Calu3 (cell line): Measurements from ENCODE around the gene ASB3. TPM values are rescaled to one million over a fixed set of nuclear protein-coding genes. Genes with fewer than 3 reads are reported as not detected.

Experiments
- BruUV-seq: library from RNA; stranded (reverse); fragments of 400-500 nt; replicated peaks from 2 replicates; lab custom pipeline; 2021; lab: Mats Ljungman, UMichigan
- CTCF ChIA-PET: fragments of 300-600 bp; sonication (Branson Sonifier 250); formaldehyde crosslinking; loops from one replicate; lab custom pipeline; 2022; ENCODE audit warnings: antibody characterized with exemption; lab: Charles Lee
- DNase-seq: peaks from one replicate; pipeline ENCODE4 v3.0.0; 2022
- H3K27ac Mint-ChIP-seq: one replicate; pipeline ENCODE4 v1.8.0; 2022; ENCODE audit warnings: mixed read lengths; ENCODE audit not compliant: unreplicated experiment
- H3K27me3 Mint-ChIP-seq: one replicate; pipeline ENCODE4 v1.8.0; 2022; ENCODE audit warnings: mixed read lengths; ENCODE audit not compliant: unreplicated experiment
- H3K36me3 Mint-ChIP-seq: one replicate; pipeline ENCODE4 v1.8.0; 2022; ENCODE audit warnings: mild to moderate bottlenecking, moderate library complexity, mixed read lengths; ENCODE audit not compliant: insufficient read depth, unreplicated experiment
- H3K4me1 Mint-ChIP-seq: one replicate; pipeline ENCODE4 v1.8.0; 2022; ENCODE audit warnings: mild to moderate bottlenecking, low read depth, mixed read lengths; ENCODE audit not compliant: unreplicated experiment
- H3K4me3 Mint-ChIP-seq: one replicate; pipeline ENCODE4 v1.8.0; 2022; ENCODE audit warnings: mild to moderate bottlenecking, low read depth, moderate library complexity, mixed read lengths; ENCODE audit not compliant: unreplicated experiment
- H3K9me3 Mint-ChIP-seq: one replicate; pipeline ENCODE4 v1.8.0; 2022; ENCODE audit warnings: low read depth, mixed read lengths; ENCODE audit not compliant: unreplicated experiment
- CTCF ChIP-seq: fragments of 200-600 bp; IDR thresholded peaks from one replicate; pipeline ENCODE4 v1.8.0; 2022; ENCODE audit warnings: antibody characterized with exemption; ENCODE audit not compliant: unreplicated experiment
- intact Hi-C: fragments of 100-400 bp; cut with micrococcal nuclease; formaldehyde crosslinking; loops from one replicate; pipeline ENCODE4 v1.10.0; 2022; ENCODE audit not compliant: unreplicated experiment
- total RNA-seq: library from RNA; stranded (reverse); gene quantifications from 2 replicates; pipeline ENCODE4 v1.2.3, GENCODE V29; 2022

ASB3 gene
- total RNA-seq, 1 experiment from 2014 or later = 15.8 TPM

- BruUV-seq = no TSS peak
- Mint-ChIP-seq H3K27ac (no peak overlapping the region), H3K4me3 (no peak overlapping the region), H3K4me1 (no peaks in the 10 kb centered on the region), H3K9me3 (peaks cover 3% of the 10 kb centered on the region), H3K27me3 (no peaks in the 10 kb centered on the region), H3K36me3 (no peaks in the 10 kb centered on the region)
- no peak for DNase-seq
- intact Hi-C loops = no loop called here
- CTCF ChIA-PET = no interaction called here
- no peak for TF ChIP-seq CTCF
Observed at GRCh38 chr2:53622141-53622540, 164.6 kb downstream of the ASB3 start.

DNA sequence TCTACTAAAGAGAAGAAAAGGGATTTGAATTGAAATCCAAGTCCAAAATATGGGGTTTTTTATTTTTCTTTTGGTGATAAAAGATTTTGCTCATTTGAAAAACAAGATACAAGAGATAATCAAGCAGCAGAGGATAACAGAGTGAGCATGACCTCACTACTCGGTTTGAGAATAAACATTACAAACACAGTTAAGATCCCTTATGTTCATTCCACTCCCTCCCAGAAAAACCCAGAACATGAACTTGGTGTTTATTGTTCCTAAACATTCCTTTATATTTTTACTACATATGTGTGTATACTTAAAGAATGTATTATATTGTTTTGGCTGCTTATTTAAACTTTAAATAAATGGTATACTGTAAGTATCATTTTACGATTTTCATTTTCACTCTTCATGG, 165.8 kb downstream of the ASB3 start:
- H3K4me1 Mint-ChIP-seq = no peaks in the 10 kb centered on the region
- TF ChIP-seq CTCF = no peak
- peaks cover 3% of the 10 kb centered on the region for H3K9me3 Mint-ChIP-seq

More for the DNA sequence above, 165.8 kb downstream of the ASB3 start:
- H3K27me3 Mint-ChIP-seq = no peaks in the 10 kb centered on the region
- intact Hi-C loops = no loop called here
- CTCF ChIA-PET = no interaction called here
- no peak overlapping the region for H3K4me3 Mint-ChIP-seq
- no peak for DNase-seq
- no peaks in the 10 kb centered on the region for H3K36me3 Mint-ChIP-seq
- BruUV-seq = no TSS peak
- no peak overlapping the region for H3K27ac Mint-ChIP-seq

Other genes starting within 250 kb of the ASB3 start
- gene CHAC2, start 19.1 kb downstream of the ASB3 start, total RNA-seq = 7.4 and 8.8 TPM in 2 replicates
- gene ERLEC1, start 91 bp upstream of the ASB3 start, total RNA-seq = 49.0 and 51.9 TPM in 2 replicates
- gene GPR75, start 73.0 kb upstream of the ASB3 start, total RNA-seq = 5.4 and 7.5 TPM in 2 replicates
- gene PSME4, start 184.0 kb upstream of the ASB3 start, total RNA-seq = 53.7 and 58.4 TPM in 2 replicates